Measurements from ENCODE around the gene CHKA.

CHKA gene

GRCh38 chr11:68121067-68121899 is at the start of gene CHKA:
Gene CHKA, minus strand, starts transcription at chr11:68121388. Its CDS starts 211 bp downstream, at chr11:68121177.
- DNase-seq, result peak; percentile 82

DNA sequence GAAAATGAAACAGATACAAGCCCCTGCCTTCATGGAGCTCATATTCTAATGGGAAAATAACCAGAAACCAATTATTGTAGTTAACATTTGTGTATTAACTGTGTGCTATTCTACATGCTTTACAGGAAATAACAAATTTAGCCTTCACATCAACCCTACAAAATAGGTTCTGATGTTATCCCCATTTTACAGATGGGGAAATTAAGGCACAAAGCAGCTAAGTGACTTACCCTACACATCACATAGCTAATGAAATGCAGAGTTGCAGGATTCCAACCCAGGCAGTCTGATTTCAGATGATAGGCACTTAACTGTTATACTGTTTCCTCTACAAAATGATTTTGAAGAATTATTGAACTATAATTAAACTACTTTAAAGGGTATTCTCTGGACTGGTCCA is 48.3 kb upstream of the CHKA start:
- DNase-seq, result no peak

- DNase-seq, result no peak
Observed at GRCh38 chr11:68168694-68169093, 47.5 kb upstream of the CHKA start.

DNA sequence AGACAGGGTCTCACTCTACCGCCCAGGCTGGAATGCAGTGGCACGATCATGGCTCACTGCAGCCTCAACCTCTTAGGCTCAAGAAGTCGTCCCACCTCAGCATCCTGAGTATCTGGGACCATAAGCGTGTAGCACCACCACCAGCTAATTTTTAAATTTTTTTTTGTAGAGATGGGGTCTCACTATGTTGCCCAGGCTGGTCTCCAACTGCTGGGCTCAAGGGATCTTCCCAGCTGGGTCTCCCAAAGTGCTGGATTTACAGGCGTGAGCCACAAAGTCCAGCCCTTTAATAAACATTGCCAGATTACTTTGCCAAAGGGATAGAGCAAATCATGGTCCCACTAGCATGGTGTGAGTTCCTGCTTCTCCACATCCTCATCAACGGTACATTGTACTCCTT is 46.3 kb upstream of the CHKA start:
- DNase-seq, result no peak

DNA sequence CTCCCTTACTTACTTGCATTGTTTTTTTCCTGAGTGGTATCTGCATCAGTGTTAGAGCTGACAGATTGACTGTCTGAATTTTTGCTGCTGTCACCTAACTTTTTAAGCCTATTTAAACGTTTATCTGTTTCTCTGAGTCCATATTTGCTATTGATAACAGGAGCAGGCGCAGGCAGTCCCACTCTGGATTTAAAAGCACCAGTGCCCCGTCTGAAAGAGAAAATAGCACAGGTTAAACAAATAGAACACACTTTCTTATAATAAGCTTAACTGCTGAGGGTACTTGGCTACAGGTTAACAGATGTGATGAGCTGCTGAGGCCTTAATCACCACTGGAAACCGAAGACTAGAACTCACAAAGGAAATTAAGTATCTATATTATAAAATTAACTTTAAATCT is 45.8 kb upstream of the CHKA start:
- no peak for DNase-seq

DNA sequence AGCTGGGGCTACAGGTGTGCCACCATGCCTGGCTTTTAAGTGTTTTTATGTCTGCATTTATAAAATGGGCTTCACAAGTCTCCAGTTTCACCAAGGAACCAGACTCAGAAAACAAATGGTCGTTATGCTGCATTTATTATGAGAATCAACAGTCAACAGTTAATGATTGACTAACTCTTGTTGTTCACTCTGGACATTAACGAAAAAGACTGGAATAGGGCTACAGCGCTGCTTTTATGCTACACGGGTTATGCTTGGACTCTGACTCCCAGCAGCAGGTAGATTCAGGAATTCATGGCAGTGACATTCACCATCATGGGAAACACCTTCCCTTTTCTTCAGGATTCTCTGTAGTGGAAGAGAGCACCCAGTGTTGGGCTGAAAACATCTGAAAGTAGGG is 44.4 kb upstream of the CHKA start:
- DNase-seq, result no peak

- no peak for DNase-seq
Observed at GRCh38 chr11:68164437-68164836, 43.2 kb upstream of the CHKA start.

DNA sequence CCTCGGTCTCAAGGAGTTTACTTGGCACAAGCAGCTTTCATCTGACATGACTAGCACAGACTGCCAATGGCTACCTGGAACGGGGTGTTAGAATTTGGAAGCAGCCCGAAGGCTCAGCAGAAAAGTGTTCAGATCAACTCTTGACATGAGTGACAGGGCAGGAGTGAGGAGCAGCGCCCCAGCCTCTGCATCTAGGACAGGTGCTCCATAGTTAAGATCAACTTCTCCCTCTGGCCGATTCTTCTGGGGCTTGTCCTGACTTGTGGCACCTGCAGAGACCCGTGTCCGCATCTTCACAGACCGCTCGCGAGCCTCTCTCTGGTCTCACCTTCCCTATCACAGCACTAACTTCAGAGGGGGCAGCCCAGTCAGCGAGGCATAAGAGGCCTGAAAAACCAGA is 42.5 kb upstream of the CHKA start:
- DNase-seq, result no peak

GRCh38 chr11:68160100-68160695 is 39.0 kb upstream of the CHKA start:
- DNase-seq, result no peak

DNA sequence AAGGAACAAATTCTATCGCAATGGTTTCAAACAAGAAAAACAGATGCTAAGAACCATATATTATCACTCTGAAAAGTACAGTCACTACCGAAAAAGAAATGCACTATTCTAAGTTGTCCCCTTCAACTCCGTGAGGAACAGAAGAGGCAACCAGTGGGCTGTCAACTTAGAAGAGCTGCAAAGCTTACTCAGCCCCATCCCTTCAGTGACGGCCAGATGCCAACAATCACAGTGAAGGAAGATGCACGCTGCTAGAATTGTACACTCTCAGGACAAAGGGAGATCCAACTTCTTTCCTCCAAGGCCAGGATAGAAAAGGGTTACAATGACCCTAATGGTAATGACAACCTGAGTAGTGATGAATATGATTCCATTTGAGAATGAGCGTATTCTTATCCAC is 38.5 kb upstream of the CHKA start:
- DNase-seq, result no peak

- no peak for DNase-seq
Observed at GRCh38 chr11:68159161-68159560, 38.0 kb upstream of the CHKA start.

DNA sequence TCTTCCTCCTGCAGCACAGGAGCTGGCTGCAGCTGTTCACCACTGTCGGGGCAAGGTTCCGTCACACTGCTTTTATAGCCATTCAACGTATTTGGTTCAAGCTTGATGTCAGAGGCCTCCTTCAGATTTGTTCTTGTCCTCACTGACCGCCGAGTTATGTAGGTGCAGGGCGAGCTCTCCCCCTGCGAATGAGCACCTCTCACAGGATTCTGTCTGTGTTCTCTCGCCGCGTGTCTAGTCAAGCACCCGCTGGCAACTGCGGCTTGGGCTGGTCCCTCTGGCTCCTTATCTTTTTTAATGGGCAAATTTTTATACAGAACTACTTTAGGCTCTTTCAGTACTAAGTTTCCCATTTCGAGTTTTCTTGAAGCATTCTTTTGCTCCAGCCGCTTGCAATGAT is 37.4 kb upstream of the CHKA start:
- DNase-seq, result no peak

DNA sequence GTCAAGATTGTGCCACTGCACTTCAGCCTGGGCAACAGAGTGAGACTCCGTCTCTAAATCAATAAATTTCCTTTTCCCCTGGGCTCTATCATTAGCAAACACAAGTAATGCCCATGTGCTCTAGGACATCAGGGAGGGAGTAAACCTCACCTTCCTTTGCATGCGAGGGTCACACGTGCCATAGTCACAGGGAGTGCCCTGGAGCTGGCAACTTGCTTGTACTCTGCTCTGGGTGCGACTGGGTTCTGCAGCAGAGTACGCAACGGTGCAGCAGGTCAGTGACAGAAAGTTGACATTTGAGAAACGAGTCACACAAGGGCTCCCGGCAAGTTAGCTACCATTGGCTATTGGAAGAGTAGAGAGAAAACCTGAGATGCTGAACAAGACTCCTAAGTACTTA is 32.6 kb upstream of the CHKA start:
- no peak for DNase-seq

DNA sequence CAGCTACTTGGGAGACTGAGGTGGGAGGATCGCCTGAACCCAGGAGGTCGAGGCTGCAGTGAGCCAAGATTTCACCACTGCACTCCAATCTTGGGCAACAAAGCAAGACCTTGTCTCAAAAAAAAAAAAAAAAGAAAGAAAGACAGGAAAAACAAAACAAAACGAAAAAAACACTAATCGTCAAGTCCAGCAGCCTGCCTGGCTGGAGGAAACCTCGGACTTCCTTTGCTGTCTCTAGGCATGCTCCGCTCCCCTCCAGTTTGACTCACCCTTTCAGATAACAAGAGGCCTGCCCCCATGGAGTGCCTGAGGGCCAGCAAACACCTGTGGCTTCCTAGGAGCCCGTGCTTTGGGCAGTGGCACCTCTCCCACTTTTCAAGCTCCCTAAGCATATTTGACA is 28.8 kb upstream of the CHKA start:
- no peak for DNase-seq

GRCh38 chr11:68149417-68149816 is 28.2 kb upstream of the CHKA start:
- no peak for DNase-seq

DNA sequence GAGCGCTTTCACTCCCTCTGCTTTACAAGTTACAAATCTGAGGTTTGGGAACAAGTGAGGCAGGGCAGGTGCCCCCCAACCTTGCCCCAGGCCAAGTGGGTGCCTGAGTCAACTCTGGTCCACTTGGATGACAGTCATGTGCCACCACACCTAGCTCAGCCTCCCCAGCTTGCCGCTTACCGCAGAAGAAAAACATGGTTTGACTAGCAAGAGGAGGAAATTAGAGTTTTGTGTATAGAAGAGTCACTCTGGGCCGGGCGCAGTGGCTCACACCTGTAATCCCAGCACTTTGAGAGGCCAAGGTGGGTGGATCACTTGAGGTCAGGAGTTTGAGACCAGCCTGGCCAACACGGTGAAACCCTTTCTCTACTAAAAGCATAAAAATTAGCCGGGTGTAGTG is 27.7 kb upstream of the CHKA start:
- no peak for DNase-seq

DNA sequence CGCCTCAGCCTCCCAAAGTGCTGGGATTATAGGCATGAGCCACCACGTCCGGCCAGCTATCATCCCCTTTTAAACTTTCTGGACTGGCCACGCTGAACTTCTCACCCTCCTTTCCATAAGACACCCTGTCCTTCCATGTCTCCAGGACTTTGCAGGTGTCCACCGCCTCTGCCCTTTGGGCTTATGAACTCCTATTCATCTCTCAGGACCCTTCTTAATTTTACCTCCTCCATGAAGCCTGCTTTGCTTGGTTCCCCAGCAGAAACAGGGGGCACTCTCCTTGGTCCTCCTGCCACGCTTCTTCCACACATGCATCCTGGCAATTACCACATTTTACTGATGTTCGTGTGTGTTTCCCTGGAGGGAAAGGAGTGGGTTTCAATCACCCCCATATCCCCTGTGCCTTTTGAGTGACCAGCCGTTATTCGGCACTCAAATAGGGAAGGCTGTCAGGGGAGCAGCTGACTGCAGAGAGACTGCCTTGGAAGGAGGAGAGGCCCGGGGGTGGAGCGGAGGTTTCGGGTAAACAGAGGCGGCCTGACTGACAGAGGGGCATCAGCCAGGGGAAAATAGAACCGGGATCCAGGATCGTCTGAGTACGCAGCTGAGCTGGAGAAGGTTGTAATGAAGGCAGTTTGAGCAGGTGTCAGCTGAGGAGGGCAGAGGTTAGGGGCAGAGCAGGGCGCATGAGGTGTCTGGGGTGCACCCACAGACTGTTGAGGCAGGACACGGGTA is 27.1 kb upstream of the CHKA start:
- DNase-seq, result no peak

GRCh38 chr11:68146704-68147474 is 25.7 kb upstream of the CHKA start:
- no peak for DNase-seq

DNA sequence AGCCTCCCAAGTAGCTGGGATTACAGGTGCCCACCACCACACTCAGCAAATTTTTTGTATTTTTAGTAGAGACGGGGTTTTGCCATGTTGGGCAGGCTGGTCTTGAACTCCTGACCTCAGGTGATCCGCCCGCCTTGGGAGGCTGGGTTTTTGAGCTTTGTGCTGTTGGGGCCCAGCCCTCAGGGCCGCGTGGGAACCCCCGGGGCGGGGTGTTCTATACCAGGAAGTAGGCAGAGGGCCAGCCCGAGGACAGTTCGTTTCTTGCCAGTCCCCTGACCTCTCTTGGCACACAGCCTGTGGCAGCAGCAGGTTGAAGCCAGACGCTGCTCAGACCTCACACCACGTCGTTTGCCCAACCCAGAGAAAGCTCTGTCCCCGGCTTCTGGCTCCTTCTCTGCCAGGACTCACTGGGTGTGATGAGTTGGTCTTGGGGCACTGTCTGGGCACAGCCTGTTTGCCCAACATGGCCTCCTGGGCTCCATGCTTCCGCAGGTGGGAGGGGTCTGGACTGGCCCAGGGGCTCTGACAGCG is 24.9 kb upstream of the CHKA start:
- no peak for DNase-seq

GRCh38 chr11:68145120-68145866 is 24.1 kb upstream of the CHKA start:
- DNase-seq, result no peak

GRCh38 chr11:68143310-68143689 is 22.1 kb upstream of the CHKA start:
- no peak for DNase-seq
